PC-9 (cell line): Measurements from ENCODE around the gene TCF4. TPM values are rescaled to one million over a fixed set of nuclear protein-coding genes. Genes with fewer than 3 reads are reported as not detected.

Experiments used
- BruUV-seq: library from RNA; stranded (reverse); fragments of 400-500 nt; replicated peaks from 2 replicates; lab custom pipeline; 2021; lab: Mats Ljungman, UMichigan
- CTCF ChIA-PET: fragments of 300-600 bp; sonication (Branson Sonifier 250); formaldehyde crosslinking; loops from one replicate; lab custom pipeline; 2022; ENCODE audit warnings: antibody characterized with exemption; lab: Charles Lee
- POLR2A ChIA-PET: fragments of 300-600 bp; sonication (Branson Sonifier 250); formaldehyde crosslinking; loops from one replicate; lab custom pipeline; 2022; ENCODE audit warnings: antibody characterized with exemption; ENCODE audit not compliant: unreplicated experiment; lab: Charles Lee
- DNase-seq, 2 experiments: peaks; one replicate each; pipeline versions ENCODE4 v3.0.0 to v3.0.0-alpha.2; 2015 to 2022; ENCODE audit warnings: mixed read lengths in 1 of 2
- H2AFZ ChIP-seq: fragments of 200-600 bp; sonication (generic); 2 replicates; pipeline ENCODE4 v1.8.1; 2017; ENCODE audit warnings: antibody characterized with exemption
- H3F3A ChIP-seq: fragments of 200-600 bp; sonication (generic); 2 replicates; pipeline ENCODE4 v1.8.1; 2017; ENCODE audit warnings: antibody characterized with exemption, mild to moderate bottlenecking, low read depth; ENCODE audit not compliant: insufficient read depth
- H3K27ac ChIP-seq: fragments of 200-600 bp; sonication (generic); 2 replicates; pipeline ENCODE4 v1.6.1; 2016; ENCODE audit warnings: mixed run types
- H3K27me3 ChIP-seq: fragments of 200-600 bp; sonication (generic); 2 replicates; pipeline ENCODE4 v1.6.1; 2016; ENCODE audit warnings: low read depth, mixed run types; ENCODE audit not compliant: insufficient read depth
- H3K36me3 ChIP-seq: fragments of 200-600 bp; sonication (generic); 2 replicates; pipeline ENCODE4 v1.6.1; 2016; ENCODE audit warnings: low read depth, mixed run types
- H3K4me1 ChIP-seq: fragments of 200-600 bp; sonication (generic); replicated peaks from 2 replicates; pipeline ENCODE4 v1.6.1; 2016; ENCODE audit warnings: mixed run types; ENCODE audit not compliant: insufficient read depth
- H3K4me2 ChIP-seq: fragments of 200-600 bp; sonication (generic); 2 replicates; pipeline ENCODE4 v1.6.1; 2017; ENCODE audit warnings: mixed run types
- H3K4me3 ChIP-seq: fragments of 200-600 bp; sonication (generic); 2 replicates; pipeline ENCODE4 v1.6.1; 2016; ENCODE audit warnings: mixed run types
- H3K79me2 ChIP-seq: fragments of 200-600 bp; sonication (generic); 2 replicates; pipeline ENCODE4 v1.6.1; 2017; ENCODE audit warnings: low read depth, mixed run types
- H3K9me2 ChIP-seq: fragments of 200-600 bp; sonication (generic); 2 replicates; pipeline ENCODE4 v1.8.1; 2017; ENCODE audit warnings: mild to moderate bottlenecking; ENCODE audit not compliant: insufficient read depth
- H3K9me3 ChIP-seq: fragments of 200-600 bp; sonication (generic); 2 replicates; pipeline ENCODE4 v1.8.1; 2016; ENCODE audit warnings: low read depth; ENCODE audit not compliant: insufficient read depth
- H4K20me1 ChIP-seq: fragments of 200-600 bp; sonication (generic); 2 replicates; pipeline ENCODE4 v1.8.1; 2017; ENCODE audit not compliant: insufficient read depth
- CTCF ChIP-seq: fragments of 200-600 bp; sonication (generic); conservative IDR thresholded peaks from 2 replicates; pipeline ENCODE4 v1.6.1; 2017; ENCODE audit warnings: mixed run types, antibody characterized with exemption, mild to moderate bottlenecking, moderate library complexity
- EZH2 ChIP-seq: fragments of 200-600 bp; sonication (generic); IDR thresholded peaks from 2 replicates; pipeline ENCODE4 v1.8.0; 2017; ENCODE audit warnings: antibody characterized with exemption, low read depth
- intact Hi-C: fragments of 100-400 bp; cut with micrococcal nuclease; formaldehyde crosslinking; loops from one replicate; pipeline ENCODE4 v1.10.0; 2022; ENCODE audit not compliant: unreplicated experiment
- total RNA-seq: library from RNA; stranded (reverse); gene quantifications from 2 replicates; pipeline ENCODE4 v1.2.3, GENCODE V29; 2021

Gene TCF4
- total RNA-seq, 1 experiment from 2014 or later, result 0.74 TPM

- CTCF ChIA-PET, result interaction anchor here (0.8 kb wide), 1 partner anchor 12 kb away, joined by 3 read pairs; no protein-coding TSS in a partner anchor
- no peak for TF ChIP-seq EZH2
- Histone ChIP-seq H3K4me2 (no peak overlapping the region), H4K20me1 (no peaks in the 10 kb centered on the region), H3F3A (no peaks in the 10 kb centered on the region), H3K27me3 (no peaks in the 10 kb centered on the region), H3K36me3 (no peaks in the 10 kb centered on the region), H3K4me3 (no peak overlapping the region), H3K9me3 (no peaks in the 10 kb centered on the region), H3K79me2 (no peaks in the 10 kb centered on the region), H3K9me2 (no peaks in the 10 kb centered on the region), H3K4me1 (no peaks in the 10 kb centered on the region), H3K27ac (no peak overlapping the region), H2AFZ (no peak overlapping the region)
- BruUV-seq, result no TSS peak
- POLR2A ChIA-PET, result no interaction called here
- intact Hi-C loops, result no loop called here
- no peak for DNase-seq
Observed at GRCh38 chr18:55296115-55296514, 291.9 kb downstream of the TCF4 start.

GRCh38 chr18:55290898-55291297 lies 297.1 kb downstream of the TCF4 start:
- Histone ChIP-seq H3K4me2 (no peak overlapping the region), H2AFZ (no peak overlapping the region), H3K27ac (no peak overlapping the region), H4K20me1 (no peaks in the 10 kb centered on the region), H3K4me3 (no peak overlapping the region), H3K9me2 (no peaks in the 10 kb centered on the region), H3K9me3 (no peaks in the 10 kb centered on the region), H3K36me3 (no peaks in the 10 kb centered on the region), H3F3A (no peaks in the 10 kb centered on the region), H3K27me3 (no peaks in the 10 kb centered on the region), H3K79me2 (no peaks in the 10 kb centered on the region), H3K4me1 (no peaks in the 10 kb centered on the region)
- no TSS peak for BruUV-seq
- no peak for DNase-seq
- TF ChIP-seq EZH2, result no peak
- TF ChIP-seq CTCF, result no peak
- intact Hi-C loops, result no loop called here
- POLR2A ChIA-PET, result no interaction called here
- CTCF ChIA-PET, result no interaction called here

- Histone ChIP-seq H3K79me2 (no peaks in the 10 kb centered on the region), H3K4me2 (no peak overlapping the region), H3K27ac (no peak overlapping the region), H3K9me3 (no peaks in the 10 kb centered on the region), H3K4me3 (no peak overlapping the region), H3K27me3 (no peaks in the 10 kb centered on the region), H2AFZ (no peak overlapping the region), H3K4me1 (no peaks in the 10 kb centered on the region), H3F3A (no peaks in the 10 kb centered on the region), H4K20me1 (no peaks in the 10 kb centered on the region), H3K36me3 (no peaks in the 10 kb centered on the region), H3K9me2 (no peaks in the 10 kb centered on the region)
- BruUV-seq, result no TSS peak
- TF ChIP-seq EZH2, result no peak
- TF ChIP-seq CTCF, result no peak
- CTCF ChIA-PET, result no interaction called here
- POLR2A ChIA-PET, result no interaction called here
- no peak for DNase-seq
- intact Hi-C loops, result no loop called here
Observed at GRCh38 chr18:55289775-55290174, 298.2 kb downstream of the TCF4 start.

GRCh38 chr18:55289048-55289447 lies 298.9 kb downstream of the TCF4 start:
- H3K9me2 ChIP-seq, result no peaks in the 10 kb centered on the region
- POLR2A ChIA-PET, result no interaction called here
- no peaks in the 10 kb centered on the region for H3K9me3 ChIP-seq
- H3K4me2 ChIP-seq, result no peak overlapping the region
- no peaks in the 10 kb centered on the region for H3K36me3 ChIP-seq
- no peaks in the 10 kb centered on the region for H3F3A ChIP-seq
- no peak overlapping the region for H3K4me3 ChIP-seq
- intact Hi-C loops, result no loop called here
- no peaks in the 10 kb centered on the region for H3K27me3 ChIP-seq
- DNase-seq, result no peak
- no TSS peak for BruUV-seq
- CTCF ChIA-PET, result no interaction called here
- H2AFZ ChIP-seq, result no peak overlapping the region
- H4K20me1 ChIP-seq, result no peaks in the 10 kb centered on the region
- H3K79me2 ChIP-seq, result no peaks in the 10 kb centered on the region
- TF ChIP-seq EZH2, result no peak
- TF ChIP-seq CTCF, result no peak
- no peak overlapping the region for H3K27ac ChIP-seq
- no peaks in the 10 kb centered on the region for H3K4me1 ChIP-seq
